ENCODE results near the gene OXCT2. TPM values are rescaled to one million over a fixed set of nuclear protein-coding genes. Genes with fewer than 3 reads are reported as not detected.
A peak's percentile ranks its signal among the peaks of the same experiment; 100 is the strongest.

The OXCT2 gene
- total and polyA plus RNA-seq, 2 of the 13 experiments (the other 11 are each of a cell fraction or from before 2014, with no cell fraction given), result 0.21 to 0.33 TPM

DNA sequence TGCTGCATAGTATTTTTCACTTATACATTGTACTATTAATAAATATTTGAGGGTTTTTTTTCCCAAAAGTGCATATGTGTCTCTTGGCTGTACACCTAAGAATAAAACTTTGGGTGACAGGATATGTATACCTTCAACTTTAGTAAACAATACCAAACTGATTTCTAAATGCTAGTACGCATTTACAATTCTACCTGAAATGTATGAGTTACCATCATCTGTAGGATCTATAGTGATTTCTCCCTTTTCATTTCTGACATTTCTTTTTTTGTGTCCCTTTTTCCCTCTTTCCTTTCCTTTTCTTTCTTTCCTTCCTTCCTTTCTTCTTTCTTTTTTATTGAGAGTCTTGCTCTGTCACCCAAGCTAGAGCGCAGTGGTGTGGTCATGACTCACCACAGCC is 34.2 kb upstream of the OXCT2 start:
- TF ChIP-seq ZNF382 (CRISPR knock-in tag; IDR thresholded peaks at IDR 0.05; ENCODE audit: borderline replicate concordance), result 0 out of 2 replicates have a peak, but pooled peaks have one; percentile 66
- TF ChIP-seq, protein P1, sequence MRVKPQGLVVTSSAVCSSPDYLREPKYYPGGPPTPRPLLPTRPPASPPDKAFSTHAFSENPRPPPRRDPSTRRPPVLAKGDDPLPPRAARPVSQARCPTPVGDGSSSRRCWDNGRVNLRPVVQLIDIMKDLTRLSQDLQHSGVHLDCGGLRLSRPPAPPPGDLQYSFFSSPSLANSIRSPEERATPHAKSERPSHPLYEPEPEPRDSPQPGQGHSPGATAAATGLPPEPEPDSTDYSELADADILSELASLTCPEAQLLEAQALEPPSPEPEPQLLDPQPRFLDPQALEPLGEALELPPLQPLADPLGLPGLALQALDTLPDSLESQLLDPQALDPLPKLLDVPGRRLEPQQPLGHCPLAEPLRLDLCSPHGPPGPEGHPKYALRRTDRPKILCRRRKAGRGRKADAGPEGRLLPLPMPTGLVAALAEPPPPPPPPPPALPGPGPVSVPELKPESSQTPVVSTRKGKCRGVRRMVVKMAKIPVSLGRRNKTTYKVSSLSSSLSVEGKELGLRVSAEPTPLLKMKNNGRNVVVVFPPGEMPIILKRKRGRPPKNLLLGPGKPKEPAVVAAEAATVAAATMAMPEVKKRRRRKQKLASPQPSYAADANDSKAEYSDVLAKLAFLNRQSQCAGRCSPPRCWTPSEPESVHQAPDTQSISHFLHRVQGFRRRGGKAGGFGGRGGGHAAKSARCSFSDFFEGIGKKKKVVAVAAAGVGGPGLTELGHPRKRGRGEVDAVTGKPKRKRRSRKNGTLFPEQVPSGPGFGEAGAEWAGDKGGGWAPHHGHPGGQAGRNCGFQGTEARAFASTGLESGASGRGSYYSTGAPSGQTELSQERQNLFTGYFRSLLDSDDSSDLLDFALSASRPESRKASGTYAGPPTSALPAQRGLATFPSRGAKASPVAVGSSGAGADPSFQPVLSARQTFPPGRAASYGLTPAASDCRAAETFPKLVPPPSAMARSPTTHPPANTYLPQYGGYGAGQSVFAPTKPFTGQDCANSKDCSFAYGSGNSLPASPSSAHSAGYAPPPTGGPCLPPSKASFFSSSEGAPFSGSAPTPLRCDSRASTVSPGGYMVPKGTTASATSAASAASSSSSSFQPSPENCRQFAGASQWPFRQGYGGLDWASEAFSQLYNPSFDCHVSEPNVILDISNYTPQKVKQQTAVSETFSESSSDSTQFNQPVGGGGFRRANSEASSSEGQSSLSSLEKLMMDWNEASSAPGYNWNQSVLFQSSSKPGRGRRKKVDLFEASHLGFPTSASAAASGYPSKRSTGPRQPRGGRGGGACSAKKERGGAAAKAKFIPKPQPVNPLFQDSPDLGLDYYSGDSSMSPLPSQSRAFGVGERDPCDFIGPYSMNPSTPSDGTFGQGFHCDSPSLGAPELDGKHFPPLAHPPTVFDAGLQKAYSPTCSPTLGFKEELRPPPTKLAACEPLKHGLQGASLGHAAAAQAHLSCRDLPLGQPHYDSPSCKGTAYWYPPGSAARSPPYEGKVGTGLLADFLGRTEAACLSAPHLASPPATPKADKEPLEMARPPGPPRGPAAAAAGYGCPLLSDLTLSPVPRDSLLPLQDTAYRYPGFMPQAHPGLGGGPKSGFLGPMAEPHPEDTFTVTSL (CRISPR knock-in tag; IDR thresholded peaks at IDR 0.05; ENCODE audit: borderline replicate concordance), result no peak
- Histone ChIP-seq H4K20me1 (ENCODE audit: insufficient read depth, low read length) (no peaks in the 10 kb centered on the region), H3K4me1 (ENCODE audit: insufficient read depth, low read length) (no peaks in the 10 kb centered on the region), H3K27ac (ENCODE audit: extremely low read length, insufficient read depth, low read length) (no peak overlapping the region), H3K4me3 (replicated peaks in 1 of 3; ENCODE audit: insufficient read depth in 1 of 3, low read depth in 2 of 3, low read length in 3 of 3) (no peak overlapping the region), H3K36me3 (replicated peaks in 1 of 2; ENCODE audit: control insufficient read depth in 1 of 2, insufficient read depth in 2 of 2, low read length in 2 of 2) (no peaks in the 10 kb centered on the region), H3K4me2 (ENCODE audit: low read depth, low read length) (no peak overlapping the region), H2AFZ (ENCODE audit: low read length) (no peak overlapping the region), H3K9ac (ENCODE audit: insufficient read depth, low read depth, low read length) (no peak overlapping the region), H3K79me2 (ENCODE audit: insufficient read depth, low read length) (no peaks in the 10 kb centered on the region), H3K27me3 (ENCODE audit: control insufficient read depth in 1 of 2, insufficient read depth in 2 of 2, low read length in 2 of 2) (no peaks in the 10 kb centered on the region), H3K9me3 (ENCODE audit: low read length) (peaks cover 5% of the 10 kb centered on the region; the same call in 1 of the 2 replicates)
- ATAC-seq (no peak), DNase-seq (ENCODE audit: low spot score) (no peak), FAIRE-seq (no peak)
- no TSS peak for BruUV-seq (replicated peaks)
- ChIA-PET CTCF (ENCODE audit: low intra/inter-chr PET ratio, low total read pairs) (no interaction called here), POLR2A (no interaction called here)
- 38% methylated on average over 2 of the region's 2 CpGs for WGBS (ENCODE audit: low lambda C conversion rate)
- in situ Hi-C loops (cut with HindIII; ENCODE audit: extremely low pct_ligation_motif_present, low pct_unique_long_range_greater_than_20kb) (no loop called here), intact Hi-C loops (cut with micrococcal nuclease; ENCODE audit: unreplicated experiment) (no loop called here)
